NCI-H1930 (cell line): ENCODE measurements around the gene ABCA1.
"Not testable (repeated sequence)": the region's sequence is repeated elsewhere in the genome, so short reads cannot be mapped to it uniquely, and the experiment has no call there.

Experiments
- DNase-seq, 2 experiments: peaks; one replicate each; lab custom pipeline; 2025; lab: John Stamatoyannopoulos, UW

ABCA1 gene

DNA sequence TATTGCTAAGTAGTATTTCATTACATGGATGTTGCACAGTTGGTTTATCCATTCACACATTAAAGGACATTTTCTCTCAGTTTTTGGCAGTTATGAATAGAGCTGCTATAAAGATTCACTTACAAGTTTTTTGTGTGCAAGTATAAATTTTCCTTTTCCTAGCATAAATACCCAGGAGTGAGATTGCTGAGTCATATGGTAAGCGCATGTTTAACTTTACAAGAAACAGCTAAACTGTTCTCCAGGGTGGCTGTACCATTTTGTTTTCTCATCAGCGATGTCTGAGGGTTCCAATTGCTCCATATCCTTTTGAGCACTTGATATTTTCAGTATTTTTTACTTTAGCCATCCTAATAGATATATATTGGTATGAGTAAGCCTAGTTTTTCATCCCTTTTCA lies 16.4 kb upstream of the ABCA1 start:
- no peak for DNase-seq

DNA sequence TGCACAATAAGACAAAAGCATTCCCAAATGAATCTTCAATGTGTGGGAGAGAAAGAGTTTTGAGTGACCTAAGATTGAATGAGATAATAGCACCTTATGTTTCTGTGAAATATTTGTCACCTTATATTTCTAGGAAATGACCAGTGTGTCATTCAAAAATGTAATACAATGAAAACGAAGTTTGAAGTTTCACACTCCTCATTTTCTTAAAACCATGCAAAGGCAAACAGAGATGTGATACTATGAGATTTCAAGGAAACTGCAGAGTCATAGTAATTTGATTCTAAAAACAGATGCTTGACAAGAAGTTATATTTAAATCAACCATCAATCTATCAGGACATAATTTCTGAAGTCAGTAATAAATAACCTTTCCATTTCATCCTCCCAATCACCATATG lies 13.6 kb upstream of the ABCA1 start:
- no peak for DNase-seq

- no peak for DNase-seq
Measured at GRCh38 chr9:104936291-104936690, 8.3 kb upstream of the ABCA1 start.

- DNase-seq = not testable (repeated sequence)
Measured at GRCh38 chr9:104935501-104935810, 7.5 kb upstream of the ABCA1 start.

DNA sequence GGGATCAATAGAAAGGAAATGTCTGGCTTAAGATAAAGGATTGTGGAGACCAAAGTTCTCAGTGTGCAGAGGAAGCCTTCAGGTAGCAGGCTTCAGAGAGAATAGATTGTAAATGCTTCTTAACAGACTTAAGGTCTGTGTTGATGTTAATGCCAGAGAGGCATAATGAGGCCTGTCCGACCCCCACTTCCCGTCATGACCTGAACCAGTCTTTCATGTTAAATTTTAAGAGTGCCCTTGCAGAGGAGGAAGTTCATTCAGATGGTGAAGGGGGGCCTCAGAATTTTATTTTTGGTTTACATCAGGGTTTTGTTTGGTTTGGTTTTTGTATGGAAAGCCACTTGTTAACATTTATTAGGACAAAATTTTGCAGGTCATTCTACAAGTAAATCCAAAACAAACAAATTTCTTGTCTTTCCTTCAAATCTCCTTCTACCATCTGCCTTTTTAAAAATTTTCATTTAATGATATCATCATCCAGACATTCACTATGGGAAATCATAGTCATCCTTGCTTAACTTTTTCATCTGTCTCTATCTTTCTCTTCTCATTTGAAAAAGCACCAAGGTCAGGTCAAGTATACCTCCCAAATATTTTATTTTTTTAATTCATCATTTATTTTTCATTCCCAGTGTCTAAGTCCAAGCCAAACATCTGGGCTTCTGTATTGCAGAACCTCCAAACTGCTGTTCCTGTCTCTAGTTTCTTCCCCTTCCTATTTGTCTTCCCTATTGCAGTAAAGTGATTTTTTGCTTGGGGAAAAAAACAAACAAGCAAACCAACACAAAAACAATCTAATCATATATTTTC lies 6.9 kb upstream of the ABCA1 start:
- no peak for DNase-seq

GRCh38 chr9:104933091-104933490 lies 5.1 kb upstream of the ABCA1 start:
- DNase-seq = not testable (repeated sequence)

DNA sequence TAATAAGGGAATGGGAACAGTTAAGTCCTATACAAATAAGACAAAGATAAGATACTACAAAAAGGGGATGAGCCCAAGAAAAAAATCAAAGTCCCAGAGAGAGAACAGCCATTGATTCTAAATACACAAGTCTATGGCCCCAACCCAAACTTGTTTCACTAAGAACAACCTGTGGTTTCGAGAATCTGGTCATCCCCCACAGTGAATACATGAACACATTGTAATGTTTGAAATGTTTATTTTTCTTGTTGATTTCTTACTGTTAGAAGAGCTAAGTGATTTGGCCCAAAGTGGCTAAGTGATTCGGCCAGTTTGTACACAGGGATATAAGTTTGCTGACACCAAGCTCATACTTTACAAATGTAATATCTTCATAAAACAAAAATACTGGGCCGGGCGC lies 3.3 kb upstream of the ABCA1 start:
- DNase-seq = no peak

GRCh38 chr9:104927216-104927911 lies 591 bp downstream of the ABCA1 start:
- no peak for DNase-seq

DNA sequence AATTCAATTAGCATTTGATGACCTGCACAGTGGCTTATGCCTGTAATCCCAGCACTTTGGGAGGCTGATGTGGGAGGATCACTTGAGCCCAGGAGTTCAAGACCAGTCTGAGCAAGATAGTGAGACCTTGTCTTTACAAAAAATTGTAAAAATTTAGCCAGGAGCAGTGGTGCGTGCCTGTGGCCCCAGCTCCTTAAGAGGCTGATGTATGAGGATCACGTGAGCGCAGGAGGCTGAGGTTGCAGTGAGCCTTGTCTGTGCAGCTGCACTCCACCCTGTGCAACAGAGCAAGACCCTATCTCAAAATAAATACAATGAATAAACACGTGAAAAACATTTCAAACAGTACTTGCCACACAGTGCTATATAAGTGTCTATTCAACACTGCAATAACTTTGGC lies 4.2 kb downstream of the ABCA1 start:
- DNase-seq = no peak

- DNase-seq = no peak
Measured at GRCh38 chr9:104923289-104923688, 4.7 kb downstream of the ABCA1 start.

DNA sequence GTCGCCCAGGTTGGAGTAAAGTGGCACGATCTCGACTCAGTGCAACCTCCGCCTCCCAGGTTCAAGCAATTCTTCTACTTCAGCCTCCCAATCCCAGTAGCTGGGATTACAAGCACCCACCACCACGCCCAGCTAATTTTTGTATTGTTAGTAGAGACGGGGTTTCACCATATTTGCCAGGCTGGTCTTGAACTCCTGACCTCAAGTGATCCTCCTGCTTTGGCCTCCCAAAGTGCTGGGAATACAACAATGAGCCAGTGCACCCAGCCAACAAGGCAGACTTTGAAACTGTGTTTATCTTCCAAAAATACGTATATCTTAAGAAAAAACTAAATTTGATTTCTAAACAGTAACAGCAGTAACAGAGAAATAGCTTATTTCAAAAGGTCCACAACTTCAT lies 5.2 kb downstream of the ABCA1 start:
- DNase-seq = not testable (repeated sequence)

- DNase-seq = no peak
Measured at GRCh38 chr9:104921067-104921741, 6.8 kb downstream of the ABCA1 start.

- DNase-seq = no peak
Measured at GRCh38 chr9:104915753-104916152, 12.2 kb downstream of the ABCA1 start.

DNA sequence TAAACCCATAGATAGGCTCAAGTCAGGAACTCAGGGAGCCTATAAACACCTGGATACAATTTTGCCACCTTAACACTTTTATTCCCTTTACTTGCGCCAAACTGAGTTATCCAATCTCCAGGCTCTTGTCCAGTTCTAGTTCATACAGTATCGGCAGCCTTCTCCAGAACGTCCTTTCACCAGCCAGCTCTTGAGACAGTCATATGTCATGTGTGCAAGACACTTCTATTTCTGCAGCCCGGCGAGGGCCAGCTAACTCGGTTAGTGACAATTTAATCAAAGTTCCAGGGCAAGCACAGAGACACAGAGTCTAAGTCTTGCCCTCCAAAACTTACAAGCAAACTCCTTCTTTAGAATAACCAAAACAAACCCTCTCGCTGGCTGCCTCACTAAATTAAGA lies 12.9 kb downstream of the ABCA1 start:
- no peak for DNase-seq

GRCh38 chr9:104914466-104914865 lies 13.5 kb downstream of the ABCA1 start:
- DNase-seq = no peak

DNA sequence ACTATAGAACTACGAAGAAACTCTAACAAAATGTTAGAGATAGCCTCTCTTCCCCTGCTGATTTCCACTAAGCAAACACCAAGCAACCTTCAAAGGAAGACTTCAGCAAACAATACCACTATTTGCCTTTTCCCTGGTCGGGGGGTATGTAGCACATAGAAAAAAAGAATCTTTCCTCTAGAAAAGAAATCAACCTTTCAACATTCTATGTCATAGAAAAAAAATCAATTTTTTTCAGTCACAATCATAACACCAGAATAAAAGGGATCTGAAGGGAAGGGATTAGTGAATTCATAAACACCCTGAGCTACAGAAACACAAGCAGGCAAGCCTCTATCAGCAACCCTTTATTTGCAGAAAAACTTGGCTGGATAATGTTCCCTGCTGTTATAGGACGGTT lies 15.3 kb downstream of the ABCA1 start:
- no peak for DNase-seq

- no peak for DNase-seq
Measured at GRCh38 chr9:104911032-104911607, 16.8 kb downstream of the ABCA1 start.

DNA sequence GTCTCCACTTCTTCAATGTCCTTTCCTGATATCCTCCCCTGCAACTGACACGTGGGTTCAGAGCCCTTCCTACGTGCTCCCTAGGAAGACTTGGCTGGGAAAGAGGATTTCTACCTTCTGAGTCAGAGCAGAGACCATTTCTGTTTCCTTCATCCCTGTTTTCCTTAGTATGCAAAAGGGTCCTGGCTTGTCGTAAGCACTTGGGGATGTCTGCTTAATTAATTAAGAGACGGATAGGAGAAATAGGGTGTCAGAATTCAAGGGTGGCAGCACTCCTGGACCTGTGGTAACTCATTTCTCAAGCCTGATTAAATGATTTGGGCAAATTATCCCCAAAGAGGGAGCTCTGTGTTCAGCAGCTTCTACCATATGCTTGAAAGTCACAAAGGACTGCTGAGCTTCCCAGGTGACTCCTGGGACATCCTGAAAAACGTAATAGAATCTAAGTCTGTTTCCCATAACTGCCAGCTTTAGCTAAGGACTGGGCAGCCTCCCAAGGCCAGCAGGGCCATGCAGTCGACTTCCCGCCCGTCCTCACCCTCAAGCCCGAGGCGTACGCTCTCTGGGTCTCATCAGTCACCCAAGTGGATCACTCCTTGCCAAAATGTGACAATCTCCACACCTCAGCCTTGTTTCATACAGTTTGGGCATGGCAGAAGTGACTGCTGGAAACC lies 20.5 kb downstream of the ABCA1 start:
- no peak for DNase-seq

DNA sequence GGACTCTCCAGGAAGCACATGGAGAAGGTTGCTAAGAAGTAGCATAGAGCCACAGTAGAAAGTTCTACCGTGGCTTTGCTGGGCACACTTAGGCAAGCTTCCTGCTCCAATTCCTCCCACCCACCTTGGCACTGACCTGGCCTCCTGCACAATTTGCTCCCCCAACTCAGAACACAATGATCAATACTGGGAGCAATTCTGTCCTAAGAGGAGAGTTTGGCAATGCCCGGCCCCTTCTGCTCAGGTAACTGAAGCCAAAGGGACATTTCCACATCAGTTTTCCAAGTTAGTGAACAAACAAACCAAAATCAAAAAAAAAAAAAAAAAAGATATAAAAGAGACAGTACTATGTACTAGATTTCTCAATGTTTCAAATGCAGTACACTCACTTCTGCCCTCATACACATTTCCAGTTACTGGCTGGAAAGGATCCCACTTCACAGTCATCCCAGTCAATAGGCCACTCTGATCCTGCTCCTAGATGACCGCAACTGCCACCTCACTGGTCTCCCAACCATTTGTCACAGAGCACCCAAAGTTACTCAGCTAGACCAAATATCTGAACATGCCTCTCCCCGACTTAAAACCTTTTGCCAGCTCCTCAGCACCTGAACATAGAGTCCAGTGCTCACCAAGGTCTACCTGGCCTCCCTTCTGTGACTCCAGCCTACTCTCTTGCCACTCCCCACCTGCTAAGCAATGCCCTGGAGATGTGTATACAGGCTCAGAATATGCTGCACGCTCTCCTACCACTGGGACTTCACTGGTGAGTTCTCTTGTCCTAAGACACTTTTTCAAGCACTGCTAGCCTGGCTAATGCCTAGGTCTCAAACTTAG lies 21.3 kb downstream of the ABCA1 start:
- DNase-seq = no peak

- DNase-seq = no peak
Measured at GRCh38 chr9:104905931-104906330, 22.0 kb downstream of the ABCA1 start.

DNA sequence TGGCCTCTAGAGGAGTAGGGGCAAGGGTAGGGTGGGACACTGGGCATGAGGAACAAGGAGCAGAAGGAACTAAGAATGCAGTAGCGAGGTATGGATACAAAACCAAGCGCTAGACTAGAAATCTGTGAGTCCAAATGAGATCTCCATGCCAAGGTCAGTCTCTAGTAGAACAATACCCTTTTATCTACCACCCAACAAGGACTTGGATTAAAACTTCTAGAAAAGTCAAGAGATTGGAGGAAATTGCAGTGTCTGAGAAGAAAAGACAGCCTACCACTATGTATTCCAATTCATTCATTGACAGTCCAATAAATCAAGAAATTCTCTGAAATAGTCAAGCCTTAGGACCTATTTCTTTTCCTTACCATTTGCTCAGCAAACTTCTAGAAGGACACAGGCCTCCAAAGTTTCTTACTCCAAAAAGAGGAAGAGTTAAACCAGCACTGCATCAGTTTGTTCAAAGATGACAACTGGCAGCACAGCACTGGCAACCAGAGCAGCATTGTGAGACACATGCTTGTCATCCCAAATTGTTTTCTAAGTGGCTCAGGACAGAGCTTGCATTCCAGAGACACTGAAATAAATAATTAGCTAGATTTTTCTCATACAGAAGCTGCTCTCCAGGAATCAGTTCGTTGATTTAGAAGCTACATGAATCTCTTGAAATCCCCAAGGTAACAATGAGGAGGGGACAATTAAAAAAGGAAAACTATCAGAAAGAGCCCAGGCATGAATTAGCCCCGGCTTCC lies 22.6 kb downstream of the ABCA1 start:
- DNase-seq = no peak
